H1 (cell line): Measurements from ENCODE around the gene ABCA13. TPM values are rescaled to one million over a fixed set of nuclear protein-coding genes. Genes with fewer than 3 reads are reported as not detected.

ENCODE experiments used
- CTCF ChIA-PET: fragments of 300-600 bp; sonication (Branson Sonifier 250); formaldehyde crosslinking; loops from one replicate; lab custom pipeline; 2021; ENCODE audit not compliant: partially characterized antibody; lab: Charles Lee
- POLR2A ChIA-PET: fragments of 300-600 bp; sonication (Branson Sonifier 250); formaldehyde crosslinking; loops from one replicate; lab custom pipeline; 2021; ENCODE audit warnings: inconsistent platforms; ENCODE audit not compliant: partially characterized antibody; lab: Charles Lee
- DNase-seq, 2 experiments: peaks; one replicate each; pipeline versions ENCODE4 v3.0.0 to v3.0.0-alpha.2; 2010 to 2022; ENCODE audit warnings: low spot score in 2 of 2, low read depth in 1 of 2, mixed read lengths in 1 of 2
- FAIRE-seq: peaks from 2 replicates; lab custom pipeline; 2011; peaks lifted over from hg19 to GRCh38; lab: Jason Lieb, UNC
- H2AFZ ChIP-seq: 2 replicates; pipeline ENCODE4 v1.8.1; 2012; ENCODE audit warnings: low read length, inconsistent platforms
- H2AK5ac ChIP-seq: 2 replicates; pipeline ENCODE4 v1.6.1; 2013; ENCODE audit warnings: low read depth, low read length
- H2BK120ac ChIP-seq: replicated peaks from 2 replicates; pipeline ENCODE3; 2013; ENCODE audit warnings: low read depth, low read length, inconsistent platforms
- H2BK12ac ChIP-seq: 2 replicates; pipeline ENCODE4 v1.6.1; 2013; ENCODE audit warnings: low read depth, low read length
- H2BK15ac ChIP-seq: 2 replicates; pipeline ENCODE4 v1.6.1; 2013; ENCODE audit warnings: low read length
- H2BK20ac ChIP-seq: 2 replicates; pipeline ENCODE4 v1.6.1; 2013; ENCODE audit warnings: low read length
- H2BK5ac ChIP-seq: 2 replicates; pipeline ENCODE4 v1.6.1; 2013; ENCODE audit warnings: low read depth, low read length
- H3K14ac ChIP-seq: 2 replicates; pipeline ENCODE4 v1.6.1; 2013; ENCODE audit warnings: inconsistent platforms; ENCODE audit not compliant: insufficient read length
- H3K18ac ChIP-seq: 2 replicates; pipeline ENCODE4 v1.6.1; 2013; ENCODE audit warnings: low read length; ENCODE audit errors: extremely low read depth
- H3K23ac ChIP-seq: 2 replicates; pipeline ENCODE4 v1.6.1; 2013; ENCODE audit warnings: inconsistent platforms; ENCODE audit not compliant: insufficient read length
- H3K23me2 ChIP-seq: 2 replicates; pipeline ENCODE4 v1.6.1; 2013; ENCODE audit warnings: low read depth, low read length
- H3K27ac ChIP-seq: 2 replicates; pipeline ENCODE4 v1.6.1; 2011; ENCODE audit warnings: low read depth, low read length, inconsistent platforms
- H3K27me3 ChIP-seq, 4 experiments: replicated peaks in 1 of 4; 1 replicate in 1 of 4; 2 replicates in 3 of 4; pipeline versions ENCODE4 v1.6.1 to v1.8.1; 2011 to 2013; ENCODE audit warnings: low read length in 3 of 4, mild to moderate bottlenecking in 3 of 4, inconsistent platforms in 2 of 4, mixed read lengths in 2 of 4, moderate library complexity in 1 of 4; ENCODE audit not compliant: control insufficient read depth in 3 of 4, insufficient read depth in 3 of 4; ENCODE audit errors: extremely low read depth in 1 of 4
- H3K36me3 ChIP-seq, 4 experiments: 2 replicates each; pipeline versions ENCODE4 v1.6.1 to v1.8.1; 2011 to 2013; ENCODE audit warnings: mild to moderate bottlenecking in 4 of 4, low read length in 3 of 4, moderate library complexity in 2 of 4, control low read depth in 1 of 4, inconsistent platforms in 1 of 4; ENCODE audit not compliant: insufficient read depth in 4 of 4, control insufficient read depth in 2 of 4
- H3K4ac ChIP-seq: replicated peaks from 2 replicates; pipeline ENCODE3; 2013; ENCODE audit warnings: low read length, low read depth, mixed read lengths, inconsistent platforms; ENCODE audit not compliant: insufficient read length
- H3K4me1 ChIP-seq, 4 experiments: replicated peaks in 1 of 4; 1 replicate in 1 of 4; 2 replicates in 3 of 4; pipeline versions ENCODE4 v1.6.1 to v1.8.1; 2011 to 2013; ENCODE audit warnings: low read length in 3 of 4, inconsistent platforms in 2 of 4, mixed read lengths in 1 of 4; ENCODE audit not compliant: insufficient read depth in 4 of 4, control insufficient read depth in 3 of 4
- H3K4me2 ChIP-seq, 2 experiments: 2 replicates each; pipeline versions ENCODE4 v1.6.1 to v1.8.1; 2011 to 2013; ENCODE audit warnings: low read depth in 2 of 2, low read length in 2 of 2, control low read depth in 1 of 2, inconsistent platforms in 1 of 2, mild to moderate bottlenecking in 1 of 2; ENCODE audit not compliant: insufficient read depth in 1 of 2
- H3K4me3 ChIP-seq, 4 experiments: fragments of 200-600, 300-600 bp in 1 of 4; sonication (generic), shearing (Covaris generic), sonication (Bioruptor Twin) in 1 of 4; 2 replicates each; pipeline versions ENCODE4 v1.5.1 to v1.8.1; 2011 to 2016; ENCODE audit warnings: low read length in 4 of 4, low read depth in 3 of 4, control low read depth in 2 of 4, inconsistent platforms in 2 of 4, mild to moderate bottlenecking in 2 of 4, mixed read lengths in 1 of 4, moderate library complexity in 1 of 4; ENCODE audit not compliant: insufficient read depth in 2 of 4; ENCODE audit errors: extremely low read depth in 1 of 4
- H3K56ac ChIP-seq: replicated peaks from 2 replicates; pipeline ENCODE3; 2013; ENCODE audit warnings: low read depth, mild to moderate bottlenecking, mixed read lengths, low read length, inconsistent platforms; ENCODE audit not compliant: insufficient read length
- H3K79me1 ChIP-seq: 2 replicates; pipeline ENCODE4 v1.6.1; 2013; ENCODE audit warnings: low read depth, low read length, control low read depth
- H3K79me2 ChIP-seq, 2 experiments: 2 replicates each; pipeline versions ENCODE4 v1.6.1 to v1.8.1; 2012 to 2013; ENCODE audit warnings: low read length in 2 of 2, mild to moderate bottlenecking in 2 of 2, inconsistent platforms in 1 of 2; ENCODE audit not compliant: insufficient read depth in 2 of 2, control insufficient read depth in 1 of 2
- H3K9ac ChIP-seq, 4 experiments: replicated peaks in 1 of 4; 1 replicate in 1 of 4; 2 replicates in 3 of 4; pipeline versions ENCODE4 v1.6.1 to v1.8.1; 2011 to 2013; ENCODE audit warnings: low read depth in 3 of 4, low read length in 3 of 4, control low read depth in 2 of 4, mild to moderate bottlenecking in 2 of 4, moderate library complexity in 2 of 4, inconsistent platforms in 1 of 4; ENCODE audit errors: extremely low read depth in 1 of 4
- H3K9me3 ChIP-seq, 2 experiments: 2 replicates each; pipeline versions ENCODE4 v1.6.1 to v1.8.1; 2012 to 2013; ENCODE audit warnings: mild to moderate bottlenecking in 2 of 2, moderate library complexity in 2 of 2, control low read depth in 1 of 2, inconsistent platforms in 1 of 2, low read depth in 1 of 2, low read length in 1 of 2, mixed read lengths in 1 of 2; ENCODE audit not compliant: insufficient read depth in 2 of 2
- H4K20me1 ChIP-seq, 2 experiments: replicated peaks in 1 of 2; 2 replicates each; pipeline versions ENCODE3 to v1.8.1; 2011 to 2013; ENCODE audit warnings: inconsistent platforms in 2 of 2, low read length in 2 of 2, mild to moderate bottlenecking in 1 of 2; ENCODE audit not compliant: insufficient read depth in 2 of 2, control insufficient read depth in 1 of 2
- H4K5ac ChIP-seq: 2 replicates; pipeline ENCODE4 v1.6.1; 2013; ENCODE audit warnings: low read length, low read depth, mixed read lengths, inconsistent platforms; ENCODE audit not compliant: insufficient read length
- H4K8ac ChIP-seq: 2 replicates; pipeline ENCODE4 v1.8.0; 2013; ENCODE audit warnings: mild to moderate bottlenecking, moderate library complexity, low read length, inconsistent platforms; ENCODE audit not compliant: insufficient read depth; ENCODE audit errors: extremely low read depth
- H4K91ac ChIP-seq: replicated peaks from 2 replicates; pipeline ENCODE3; 2013; ENCODE audit warnings: low read length, mixed read lengths, inconsistent platforms; ENCODE audit not compliant: insufficient read length
- ASH2L ChIP-seq: fragments of 200-600, 300-600 bp; sonication (generic); IDR thresholded peaks from one replicate; pipeline ENCODE4 v1.7.1; 2017; ENCODE audit warnings: low read length
- BCL11A ChIP-seq, 2 experiments: IDR thresholded peaks; one replicate each; pipeline ENCODE4 v1.6.1; 2011; ENCODE audit warnings: low read depth in 2 of 2, low read length in 2 of 2, mild to moderate bottlenecking in 2 of 2
- CBX8 ChIP-seq: fragments of 300-800, 300-1000 bp; sonication (generic); IDR thresholded peaks from 2 replicates; pipeline ENCODE4 v1.7.1; 2016; ENCODE audit warnings: low read depth, low read length, borderline replicate concordance
- HDAC6 ChIP-seq: IDR thresholded peaks from one replicate; pipeline ENCODE4 v1.7.1; 2012; ENCODE audit warnings: low read depth, mild to moderate bottlenecking, inconsistent platforms, low read length, moderate library complexity
- JUN ChIP-seq: IDR thresholded peaks from 2 replicates; pipeline ENCODE4 v1.6.1; 2011; ENCODE audit warnings: low read depth, mild to moderate bottlenecking, improper control_type of control experiment, low read length
- MAX ChIP-seq: IDR thresholded peaks from 2 replicates; pipeline ENCODE4 v1.6.1; 2012; ENCODE audit warnings: inconsistent platforms
- POLR2A ChIP-seq, 2 experiments: IDR thresholded peaks; 1 replicate in 1 of 2; 2 replicates in 1 of 2; pipeline ENCODE4 v1.6.1; 2011; ENCODE audit warnings: low read depth in 2 of 2, low read length in 2 of 2, mild to moderate bottlenecking in 2 of 2; ENCODE audit errors: control extremely low read depth in 1 of 2
- POU5F1 ChIP-seq: IDR thresholded peaks from 2 replicates; pipeline ENCODE4 v1.6.1; 2011; ENCODE audit warnings: low read depth, mild to moderate bottlenecking, low read length, moderate library complexity
- RBBP5 ChIP-seq: IDR thresholded peaks from 2 replicates; pipeline ENCODE4 v1.7.1; 2012; ENCODE audit warnings: low read depth, mild to moderate bottlenecking, inconsistent platforms, low read length, moderate library complexity, borderline replicate concordance
- RFX5 ChIP-seq: IDR thresholded peaks from 2 replicates; pipeline ENCODE4 v1.6.1; 2011; ENCODE audit warnings: low read depth, low read length, improper control_type of control experiment, borderline replicate concordance
- TAF1 ChIP-seq: IDR thresholded peaks from 2 replicates; pipeline ENCODE4 v1.6.1; 2011; ENCODE audit warnings: mild to moderate bottlenecking, low read depth, low read length
- TBP ChIP-seq: IDR thresholded peaks from 2 replicates; pipeline ENCODE4 v1.6.1; 2011; ENCODE audit warnings: low read depth, low read length, improper control_type of control experiment
- TCF12 ChIP-seq: IDR thresholded peaks from 2 replicates; pipeline ENCODE4 v1.6.1; 2011; ENCODE audit warnings: low read depth, mild to moderate bottlenecking, low read length
- WGBS, 2 experiments: shearing (Covaris generic) in 1 of 2; methylation state at CpG; one replicate each; pipeline versions ENCODE4 v1.1.6 to v1.1.7; 2013 to 2015; ENCODE audit warnings: low lambda C conversion rate in 2 of 2, mixed read lengths in 2 of 2, inconsistent platforms in 1 of 2, low coverage in 1 of 2, missing lambda C conversion rate in 1 of 2; ENCODE audit not compliant: insufficient replicate concordance in 2 of 2, insufficient coverage in 1 of 2, insufficient read length in 1 of 2; ENCODE audit errors: extremely low coverage in 1 of 2, missing lambda C conversion rate in 1 of 2; 5-methylcytosine and 5-hydroxymethylcytosine counted together
- polyA plus RNA-seq, 7 experiments: library from polyadenylated mRNA; depleted of rRNA in 3 of 7; stranded (reverse) in 5 of 7; unstranded in 2 of 7; fragments of >200 nt in 5 of 7; fragments of 200-250 nt in 2 of 7; gene quantifications; 1 replicate in 5 of 7; 2 replicates in 1 of 7; 4 replicates in 1 of 7; pipeline versions ENCODE4 v1.2.1 to v1.2.3, GENCODE V29; 2011 to 2013; ENCODE audit warnings: missing spikeins in 2 of 7, mixed read lengths in 2 of 7
- total RNA-seq: library from RNA; stranded (reverse); fragmentation: NEBNext Ultra II Directional; extraction: Animal tissue kit (Norgen Biotek cat#: 25700); gene quantifications from 2 replicates; pipeline ENCODE4 v1.2.1, GENCODE V29; 2021

Gene ABCA13
- total and polyA plus RNA-seq, 2 of the 8 experiments (the other 6 are each of a cell fraction or from before 2014, with no cell fraction given): 0.07 to 0.09 TPM

GRCh38 chr7:48595756-48596155 lies 424.5 kb downstream of the ABCA13 start:
- no peak overlapping the region for H3K27ac ChIP-seq
- H3K23me2 ChIP-seq: no peaks in the 10 kb centered on the region
- H3K79me1 ChIP-seq: no peaks in the 10 kb centered on the region
- no peak overlapping the region for H3K14ac ChIP-seq
- no peak overlapping the region for H4K8ac ChIP-seq
- no peak overlapping the region for H3K4ac ChIP-seq
- WGBS, 2 experiments: 92% methylated on average over 5 of the region's 5 CpGs; no CpG with 5 or more reads in 1 of the 2 experiments
- no peaks in the 10 kb centered on the region for H3K79me2 ChIP-seq
- no peak overlapping the region for H3K9ac ChIP-seq
- FAIRE-seq (no peak), DNase-seq (no peak)
- no peak overlapping the region for H2BK12ac ChIP-seq
- no peaks in the 10 kb centered on the region for H3K36me3 ChIP-seq
- H2BK20ac ChIP-seq: no peak overlapping the region
- no peak overlapping the region for H4K5ac ChIP-seq
- H3K18ac ChIP-seq: no peak overlapping the region
- no peaks in the 10 kb centered on the region for H3K4me1 ChIP-seq
- H3K4me3 ChIP-seq: no peak overlapping the region
- no peak overlapping the region for H2BK120ac ChIP-seq
- H3K27me3 ChIP-seq: no peaks in the 10 kb centered on the region
- no peak overlapping the region for H3K56ac ChIP-seq
- no peaks in the 10 kb centered on the region for H4K20me1 ChIP-seq
- H3K23ac ChIP-seq: no peak overlapping the region
- no peak overlapping the region for H2AK5ac ChIP-seq
- H3K4me2 ChIP-seq: no peak overlapping the region
- POLR2A ChIA-PET: no interaction called here
- no peaks in the 10 kb centered on the region for H3K9me3 ChIP-seq
- H4K91ac ChIP-seq: no peak overlapping the region
- no peak overlapping the region for H2BK5ac ChIP-seq
- CTCF ChIA-PET: interaction anchor here (1.6 kb wide), 1 partner anchor 13 kb away, joined by 3 read pairs; no protein-coding TSS in a partner anchor
- H2AFZ ChIP-seq: no peak overlapping the region
- no peak overlapping the region for H2BK15ac ChIP-seq
- TF ChIP-seq HDAC6 (no peak), TAF1 (no peak), MAX (no peak), RBBP5 (no peak), POLR2A (IDR thresholded peaks at IDR 0.05; ENCODE audit: control extremely low read depth in 1 of 2, low read depth in 2 of 2, low read length in 2 of 2) (no peak), ASH2L (no peak), RFX5 (no peak), TCF12 (no peak), CBX8 (no peak), BCL11A (IDR thresholded peaks at IDR 0.05; ENCODE audit: low read depth in 2 of 2, low read length in 2 of 2) (no peak), TBP (no peak), JUN (no peak), POU5F1 (no peak)
